Colon (tissue), 2 donors: Measurements from ENCODE around the gene SMIM45.

Source experiments
- FAIRE-seq: peaks from 2 replicates; lab custom pipeline; 2012; peaks lifted over from hg19 to GRCh38; lab: Jason Lieb, UNC
- donor health status: control.
- donor health status: control.

Gene SMIM45

DNA sequence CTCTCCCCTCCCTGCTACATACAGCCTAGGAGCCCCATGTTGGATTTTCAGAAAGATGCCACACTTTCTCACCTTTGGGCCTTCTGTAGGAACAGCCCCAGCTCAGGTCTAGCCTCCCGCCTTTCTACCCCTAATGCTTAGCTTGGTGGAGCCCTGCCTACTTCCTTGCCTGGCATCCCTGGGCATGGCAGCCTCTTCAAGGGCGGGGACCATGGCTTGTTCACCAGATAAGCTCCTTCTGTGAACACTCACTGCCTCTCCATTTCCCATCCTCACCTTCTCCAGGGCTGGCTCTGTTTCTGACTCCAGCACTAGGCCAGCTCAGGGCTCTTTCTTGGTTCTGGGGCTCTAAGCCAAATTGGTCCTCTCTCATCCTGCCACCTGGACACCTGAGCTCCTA, 18.7 kb downstream of the SMIM45 start:
- no peak for FAIRE-seq

DNA sequence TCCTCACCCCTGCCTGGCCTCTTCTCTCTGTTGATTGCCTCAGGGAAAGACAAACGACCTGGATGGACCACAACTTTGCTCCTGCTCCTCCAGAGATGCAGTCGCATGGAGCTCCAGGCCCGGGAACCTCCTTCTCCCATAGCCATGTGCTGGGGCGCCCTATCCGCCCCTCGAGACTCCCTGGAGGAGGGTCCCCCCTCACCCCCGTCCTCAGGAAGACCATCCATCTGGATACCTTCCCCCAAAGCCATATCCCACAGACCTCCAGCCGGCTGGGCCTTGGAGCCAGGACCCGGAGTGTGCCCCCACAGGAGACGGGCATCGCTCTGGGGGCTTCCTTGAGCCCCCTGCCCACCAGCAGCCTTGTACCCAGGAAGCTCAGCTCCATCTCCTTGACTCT, 19.5 kb downstream of the SMIM45 start:
- no peak for FAIRE-seq

DNA sequence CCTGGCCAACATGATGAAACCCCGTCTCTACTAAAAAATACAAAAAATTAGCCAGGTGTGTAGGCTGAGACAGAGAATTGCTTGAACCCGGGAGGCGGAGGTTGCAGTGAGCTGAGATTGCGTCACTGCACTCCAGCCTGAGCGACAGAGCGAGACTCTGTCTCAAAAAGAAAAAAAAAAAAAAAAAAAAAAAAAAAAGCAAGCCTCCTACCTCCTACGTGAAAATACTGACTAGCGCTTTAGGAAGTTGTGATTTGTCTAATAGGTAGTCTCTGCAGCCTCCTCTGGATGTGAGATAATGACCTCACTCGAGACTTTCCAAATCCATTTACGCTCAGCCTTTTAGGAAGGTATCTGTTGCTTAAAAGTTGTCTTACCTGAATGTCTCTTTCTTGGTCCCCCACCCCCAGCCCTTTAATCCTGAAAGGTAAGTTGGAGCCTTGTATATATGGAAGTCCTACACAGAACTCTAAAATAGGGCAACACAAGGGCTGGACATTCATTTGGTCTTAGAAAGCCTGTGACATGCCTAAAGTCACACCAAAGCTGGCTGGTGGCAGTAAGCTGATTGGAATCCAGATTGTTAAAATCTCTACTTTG, 22.8 kb downstream of the SMIM45 start:
- no peak for FAIRE-seq

DNA sequence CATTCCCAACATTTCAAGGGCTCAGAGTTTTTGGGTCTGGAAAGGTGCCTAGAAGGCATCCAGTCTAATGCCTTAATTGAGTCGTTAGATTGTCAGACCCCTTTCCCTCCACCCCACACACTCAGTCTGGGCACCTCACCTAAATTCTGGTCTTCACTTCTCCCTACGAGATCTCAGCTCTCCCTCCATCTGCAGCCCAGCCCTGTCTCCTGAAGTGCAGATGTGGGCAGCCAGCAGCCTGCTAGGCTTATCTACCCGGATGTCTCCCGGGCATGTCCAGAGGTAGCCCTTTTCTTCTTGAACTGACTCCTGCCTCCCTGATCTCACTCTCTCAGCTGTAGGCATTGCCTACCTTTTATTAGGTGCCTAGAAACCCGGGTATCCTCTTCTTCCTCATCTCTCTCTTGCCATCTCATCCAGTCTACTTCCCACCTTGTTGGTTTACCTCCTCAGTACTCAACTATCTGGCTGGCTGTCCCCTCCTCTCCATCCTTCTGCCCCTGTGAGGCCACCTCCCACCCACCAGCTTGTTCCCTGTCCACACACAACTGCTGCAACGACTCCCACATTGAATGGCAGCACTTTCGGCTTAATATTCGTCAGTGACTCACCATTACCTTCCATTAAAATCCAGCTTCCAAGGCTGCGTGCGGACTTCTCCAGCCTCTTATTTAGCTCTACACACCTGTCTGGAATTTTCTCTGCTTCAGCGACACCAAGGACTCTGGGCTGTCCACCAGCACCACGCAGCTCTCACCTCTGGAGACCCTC, 23.5 kb downstream of the SMIM45 start:
- FAIRE-seq, result no peak

DNA sequence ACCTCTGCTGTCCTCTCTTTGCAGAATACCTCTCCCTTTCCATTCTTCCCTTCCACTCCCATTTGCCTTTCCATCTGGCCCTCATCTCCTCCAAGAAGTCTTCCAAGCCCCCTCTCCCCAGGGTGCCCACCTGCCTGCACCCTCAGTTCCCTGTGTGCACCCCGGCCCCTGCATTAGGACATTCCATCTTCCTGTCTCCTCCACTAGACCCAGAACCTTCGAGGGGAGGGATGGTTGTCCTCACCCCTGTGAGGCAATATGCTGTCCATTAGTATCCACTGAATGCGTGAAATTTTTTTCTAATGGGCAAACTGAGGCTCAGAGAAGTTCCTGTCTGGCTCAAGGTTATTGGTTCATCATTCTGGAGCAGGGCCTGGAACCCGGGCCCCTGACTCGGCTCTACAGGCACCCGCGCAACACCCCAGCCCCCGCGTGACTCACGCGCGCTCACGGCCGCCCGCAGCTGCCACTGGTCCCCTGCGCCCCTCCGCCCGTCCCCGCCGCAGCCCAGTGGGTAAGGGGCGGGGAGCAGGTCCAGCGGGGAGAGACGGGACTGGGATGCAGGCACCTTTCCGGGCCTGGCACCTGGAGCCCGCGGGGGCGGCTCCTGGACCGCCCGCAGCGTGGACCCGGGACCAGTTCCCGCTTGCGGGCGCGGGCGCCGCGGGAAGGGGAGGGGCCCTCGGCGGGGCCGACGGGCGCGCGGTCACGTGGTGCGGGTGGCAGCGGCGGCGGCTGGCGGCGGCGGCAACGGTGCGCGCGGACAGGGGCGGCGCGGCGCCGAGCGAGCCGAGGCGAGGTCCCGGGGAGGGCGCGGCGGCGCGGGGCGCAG, 24.3 kb downstream of the SMIM45 start:
- no peak for FAIRE-seq

DNA sequence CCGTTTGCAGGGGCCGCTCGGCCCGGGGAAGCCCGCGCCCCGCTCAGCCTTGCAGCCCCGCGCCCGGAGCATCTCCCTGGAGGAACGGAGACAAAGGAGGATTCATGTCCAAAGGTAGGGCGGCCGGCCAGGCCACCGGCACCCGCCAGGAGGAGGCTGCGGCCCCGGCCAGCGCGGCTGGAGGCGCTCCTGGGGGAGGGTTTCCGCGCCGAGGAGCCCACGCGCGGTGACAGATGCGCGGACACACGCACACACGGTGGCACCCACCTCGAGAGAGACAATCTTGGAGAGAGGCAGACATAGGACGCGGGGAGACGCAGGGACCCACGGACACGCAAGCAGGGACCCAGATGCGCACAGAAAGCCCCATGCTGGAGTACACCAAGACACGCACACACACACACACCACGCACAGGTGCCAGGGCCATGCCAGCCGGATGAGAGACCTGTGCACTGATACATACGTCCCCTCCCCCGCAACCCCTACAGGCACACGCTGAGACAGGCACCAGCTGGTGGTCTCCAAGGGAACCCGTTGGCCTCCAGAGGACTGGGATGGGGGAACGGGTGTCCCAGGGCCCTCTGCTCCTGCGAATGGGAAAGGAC, 25.1 kb downstream of the SMIM45 start:
- no peak for FAIRE-seq

DNA sequence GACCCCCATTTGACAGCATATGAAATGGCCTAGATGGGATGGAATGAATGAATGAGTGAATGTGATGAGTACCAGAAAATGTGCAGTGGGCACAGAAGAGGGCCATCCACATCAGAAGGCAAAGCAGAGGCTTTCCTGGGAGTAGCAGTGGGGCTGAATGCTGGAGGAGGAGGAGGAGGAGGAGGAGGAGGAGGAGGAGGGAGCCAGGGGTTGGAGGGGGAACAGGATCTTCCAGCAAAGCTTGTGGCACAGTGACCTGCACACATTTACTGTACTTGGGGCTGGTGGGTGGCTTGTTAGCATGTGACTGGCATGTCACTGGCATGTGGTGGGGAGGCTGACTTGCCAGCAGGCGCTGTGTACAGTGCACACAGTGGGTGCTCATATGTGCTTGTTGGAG, 26.8 kb downstream of the SMIM45 start:
- no peak for FAIRE-seq

DNA sequence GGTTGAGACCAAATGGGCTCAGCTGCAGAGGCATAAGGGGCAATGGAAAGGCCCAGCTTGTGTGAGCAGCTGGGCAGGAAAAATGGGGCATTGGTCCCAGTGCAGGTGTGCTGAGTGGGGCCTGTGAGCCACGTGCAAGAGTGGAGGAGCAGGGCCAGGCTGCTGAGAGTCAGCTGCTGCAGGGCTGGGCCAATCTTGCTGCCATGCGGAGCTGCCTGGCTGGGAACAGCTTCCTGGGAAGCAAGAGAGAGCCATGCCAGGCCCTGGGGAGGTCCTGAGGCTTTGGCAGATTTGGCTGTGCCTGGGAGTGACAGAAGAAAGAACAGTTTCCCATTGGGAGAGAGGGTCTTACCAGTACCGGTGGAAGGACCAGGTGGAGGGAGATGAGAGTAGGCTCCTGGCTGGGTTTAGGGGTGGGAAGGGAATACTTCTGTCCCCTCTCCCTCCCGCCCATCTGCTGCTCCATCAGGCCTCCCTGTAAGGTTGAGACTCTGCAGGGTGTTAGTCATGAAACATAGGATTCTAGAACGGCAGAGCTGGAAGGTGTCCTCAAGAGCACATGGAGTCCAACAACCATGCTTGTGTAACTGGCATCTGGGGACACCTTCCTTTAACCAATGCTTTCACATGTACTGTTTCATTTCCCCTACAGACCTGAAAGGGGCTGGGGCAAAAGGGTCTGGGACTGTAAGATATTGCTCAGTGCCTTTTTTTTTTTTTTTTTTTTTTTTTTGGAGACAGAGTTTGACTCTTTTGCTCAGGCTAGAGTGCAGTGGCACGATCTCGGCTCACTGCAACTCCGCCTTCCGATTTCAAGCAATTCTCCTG, 27.7 kb downstream of the SMIM45 start:
- no peak for FAIRE-seq

DNA sequence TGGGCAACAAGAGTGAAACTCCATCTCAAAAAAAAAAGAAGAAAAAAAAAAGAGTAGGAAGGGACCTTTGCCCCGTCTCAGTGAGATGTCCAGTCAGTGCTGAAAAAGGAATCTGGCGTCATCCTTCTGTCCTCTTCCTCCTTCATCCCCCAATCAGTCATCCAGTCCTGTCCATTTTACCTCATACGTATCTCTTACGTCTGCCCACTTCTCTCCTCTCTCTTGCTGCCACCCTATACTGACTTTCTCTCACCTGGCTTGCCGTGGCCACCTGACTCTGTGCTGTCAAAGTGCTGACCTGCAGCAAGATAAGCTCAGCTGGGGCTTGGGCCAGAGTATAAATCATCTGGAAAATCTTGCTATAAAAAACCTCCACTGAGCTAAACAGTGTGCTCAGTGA, 30.9 kb downstream of the SMIM45 start:
- FAIRE-seq, result no peak

DNA sequence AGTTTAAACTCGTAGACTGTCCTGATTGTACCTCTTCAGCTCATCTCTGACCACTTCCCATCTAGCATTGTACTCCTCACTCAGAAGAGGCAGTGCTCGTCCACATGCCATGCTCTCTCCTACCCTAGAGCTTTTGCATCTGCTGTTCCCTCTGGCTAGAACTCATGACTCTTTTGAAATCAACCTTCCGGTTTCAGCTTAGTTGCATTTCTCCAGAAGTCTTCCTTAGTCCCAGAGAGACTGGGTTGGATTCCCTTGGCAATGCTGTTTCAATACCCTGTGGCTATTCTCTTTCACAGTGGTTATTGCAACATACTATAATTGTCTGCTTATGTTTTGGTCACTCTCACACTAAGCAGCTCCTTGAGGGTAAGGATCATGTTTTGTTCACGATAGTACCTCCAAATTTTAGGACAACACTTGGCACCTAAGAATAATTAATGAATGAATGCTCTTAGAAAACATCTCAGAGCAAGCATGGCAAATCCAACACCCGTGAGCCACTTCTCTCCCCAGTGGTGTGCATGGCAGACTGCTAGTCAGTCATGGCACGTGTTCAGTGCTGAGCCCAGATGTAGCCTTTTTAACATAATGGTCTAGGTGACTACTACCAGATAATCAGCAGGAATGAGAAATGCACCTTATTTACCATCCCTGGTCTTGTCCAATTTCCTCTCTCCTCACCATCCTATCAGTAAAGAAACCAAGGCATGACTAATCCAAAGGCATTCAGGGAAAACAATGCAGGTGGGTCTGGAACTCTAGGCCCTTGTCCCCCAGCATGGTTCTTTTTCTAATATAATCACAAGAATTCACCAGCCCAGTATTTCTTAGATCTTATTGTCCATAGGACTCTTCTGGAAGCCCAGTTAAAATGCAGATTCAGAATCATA, 31.8 kb downstream of the SMIM45 start:
- no peak for FAIRE-seq

DNA sequence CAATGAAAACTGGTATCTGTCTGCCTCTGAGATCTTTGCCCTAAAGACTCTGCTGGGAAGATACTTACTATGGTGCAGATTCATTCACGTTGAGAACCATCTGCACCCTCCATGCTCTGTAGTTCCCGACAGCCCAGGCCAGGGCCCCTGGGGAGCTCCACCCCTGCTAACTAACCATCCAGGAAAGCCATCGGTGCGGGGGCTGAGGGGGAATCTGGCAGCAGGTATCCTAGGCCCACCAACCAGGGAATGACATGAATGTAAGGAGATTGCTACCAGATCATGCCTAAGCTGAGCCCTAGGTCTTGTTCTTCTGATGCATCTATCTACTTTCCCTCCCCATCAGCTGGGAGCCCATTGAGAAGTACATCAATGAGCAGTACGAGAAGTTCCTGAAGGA, 35.3 kb downstream of the SMIM45 start:
- FAIRE-seq, result no peak

DNA sequence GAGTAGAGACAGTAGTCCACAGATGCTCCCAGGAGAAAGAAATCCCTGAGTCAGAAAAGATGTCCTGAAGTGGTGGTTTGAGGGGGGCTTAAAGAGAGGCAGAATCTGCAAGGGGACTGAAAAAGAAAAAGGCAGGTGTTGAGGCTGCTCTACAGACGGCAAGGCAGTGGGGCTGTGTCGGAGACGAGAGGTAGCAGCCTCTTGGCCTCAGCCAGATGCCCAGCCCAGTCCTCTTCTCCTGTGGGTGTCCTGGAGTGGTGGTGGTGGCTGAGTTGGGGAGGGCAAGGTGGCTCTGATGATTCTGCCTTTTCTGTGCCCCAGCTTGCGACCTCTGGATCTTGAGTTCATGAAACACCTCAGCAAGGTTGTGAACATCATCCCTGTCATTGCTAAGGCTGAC, 37.3 kb downstream of the SMIM45 start:
- no peak for FAIRE-seq

DNA sequence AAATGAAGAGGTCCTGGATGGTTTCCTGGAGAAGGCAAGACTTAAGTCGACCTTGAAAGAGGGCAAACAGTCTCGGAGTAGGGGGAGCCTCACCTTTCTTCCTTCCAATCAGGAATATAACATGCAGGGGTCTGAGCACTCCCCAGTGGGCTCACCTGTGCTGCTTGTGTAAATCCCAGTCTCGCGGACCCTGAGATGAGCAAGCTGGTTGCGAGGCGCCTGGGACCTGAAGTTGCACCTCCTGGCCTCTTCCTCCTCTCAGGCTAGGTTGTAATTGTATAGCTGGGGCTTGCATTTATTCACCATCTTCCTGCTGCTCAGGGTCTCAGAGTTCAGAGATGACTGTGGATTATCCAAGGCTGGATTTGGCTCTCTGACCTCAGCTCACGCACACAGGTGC, 39.2 kb downstream of the SMIM45 start:
- FAIRE-seq, result no peak

DNA sequence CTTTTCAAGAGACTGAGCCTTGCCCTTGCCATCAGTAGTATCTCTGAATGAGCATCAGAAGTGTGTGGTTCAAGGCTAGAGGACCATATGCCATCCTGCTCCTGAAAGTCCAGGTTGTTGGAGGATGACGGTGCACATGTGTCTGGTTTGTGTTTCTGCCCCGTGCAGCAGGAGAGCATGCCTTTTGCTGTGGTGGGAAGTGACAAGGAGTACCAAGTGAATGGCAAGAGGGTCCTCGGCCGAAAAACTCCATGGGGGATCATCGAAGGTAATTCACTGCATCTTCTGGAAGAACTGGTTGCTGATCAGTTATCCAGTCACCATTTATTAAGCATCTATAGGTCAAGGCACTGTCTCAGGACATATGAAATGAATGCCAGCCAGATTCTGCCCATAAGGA, 40.5 kb downstream of the SMIM45 start:
- no peak for FAIRE-seq

DNA sequence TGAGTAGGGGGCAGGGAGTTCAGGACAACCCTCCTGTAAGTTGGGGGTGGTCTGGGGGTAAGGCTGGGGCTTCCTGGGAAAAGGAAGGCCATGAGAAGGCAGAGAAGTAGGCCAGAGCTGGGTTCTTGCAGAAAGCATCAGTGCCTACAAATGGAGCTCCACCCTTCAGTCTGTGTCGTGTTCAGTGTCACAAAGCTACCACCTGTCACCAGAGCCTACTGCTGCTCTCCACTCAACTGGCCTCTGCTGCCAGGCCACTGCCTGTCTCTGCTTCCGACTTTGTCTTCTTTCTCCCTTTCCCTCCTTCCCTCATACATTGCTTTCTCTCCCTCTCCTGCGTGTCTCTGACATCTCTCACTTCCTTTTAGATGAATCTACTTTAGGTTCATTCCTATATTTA, 43.3 kb downstream of the SMIM45 start:
- no peak for FAIRE-seq

DNA sequence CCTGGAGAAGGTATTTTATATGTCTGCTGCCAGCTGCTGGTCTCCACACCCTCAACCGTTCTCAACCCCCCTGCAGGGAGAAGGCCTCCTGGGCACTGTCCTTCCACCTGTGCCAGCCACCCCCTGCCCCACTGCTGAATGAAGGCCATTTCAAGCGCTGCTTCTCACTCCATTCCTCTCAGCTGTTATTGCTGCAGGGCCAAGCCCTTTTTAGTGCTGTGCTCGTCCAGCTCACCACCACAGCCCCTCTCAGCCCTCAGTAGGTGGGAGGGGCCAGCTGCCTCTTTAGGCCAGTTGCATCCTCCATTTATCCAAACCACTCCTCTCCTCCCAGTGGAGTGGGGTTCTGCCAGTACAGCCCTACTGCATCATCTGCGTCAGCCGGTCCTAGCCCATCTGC, 44.9 kb downstream of the SMIM45 start:
- no peak for FAIRE-seq

DNA sequence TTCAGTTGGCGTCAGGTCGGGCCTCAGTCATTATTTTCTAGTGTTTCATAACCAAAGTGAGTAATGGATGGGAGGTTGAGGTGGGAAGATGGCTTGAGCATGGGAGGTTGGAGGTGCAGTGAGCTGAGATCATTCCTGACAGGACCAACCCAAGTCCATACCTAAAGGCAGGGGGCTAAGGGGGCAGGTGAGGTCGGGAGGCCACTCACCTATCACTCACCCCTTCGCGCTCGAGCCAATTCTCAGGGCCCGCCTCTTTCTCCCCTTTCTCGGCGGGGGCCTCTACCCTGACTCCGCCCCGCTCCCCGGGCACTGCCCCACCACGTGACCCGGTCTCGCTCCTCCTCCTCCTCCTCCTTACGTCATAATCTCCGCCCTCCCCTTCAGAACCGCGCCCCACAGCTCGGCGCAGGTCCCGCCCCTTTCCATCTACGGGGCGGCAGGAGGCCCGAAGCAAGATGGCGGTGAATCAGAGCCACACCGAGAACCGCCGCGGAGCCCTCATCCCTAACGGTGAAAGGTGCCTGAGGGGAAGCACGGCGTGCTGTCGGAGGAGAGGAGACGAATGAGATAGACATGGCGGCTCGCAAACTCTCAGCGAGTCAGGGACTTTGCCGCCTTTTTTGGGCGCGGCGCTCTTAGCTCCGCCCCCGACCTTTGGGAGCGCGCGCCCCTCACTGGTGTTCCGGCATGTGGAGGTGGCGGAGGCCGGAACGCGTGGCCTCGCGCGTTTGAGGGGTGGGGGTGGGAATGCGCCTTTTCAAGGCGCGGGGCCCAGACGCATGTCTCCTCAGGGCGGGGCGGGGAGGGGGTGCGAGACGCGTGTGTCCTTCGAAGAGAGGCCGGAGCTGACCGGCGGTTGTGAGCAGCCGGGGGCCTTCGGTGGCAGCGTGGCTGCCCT, 46.7 kb downstream of the SMIM45 start, which contains the start of gene WBP2NL:
Gene WBP2NL (plus strand): TSS at position 428 of the 901 bp plus-strand sequence. CDS start 31 bp downstream, at position 459.
- no peak for FAIRE-seq

DNA sequence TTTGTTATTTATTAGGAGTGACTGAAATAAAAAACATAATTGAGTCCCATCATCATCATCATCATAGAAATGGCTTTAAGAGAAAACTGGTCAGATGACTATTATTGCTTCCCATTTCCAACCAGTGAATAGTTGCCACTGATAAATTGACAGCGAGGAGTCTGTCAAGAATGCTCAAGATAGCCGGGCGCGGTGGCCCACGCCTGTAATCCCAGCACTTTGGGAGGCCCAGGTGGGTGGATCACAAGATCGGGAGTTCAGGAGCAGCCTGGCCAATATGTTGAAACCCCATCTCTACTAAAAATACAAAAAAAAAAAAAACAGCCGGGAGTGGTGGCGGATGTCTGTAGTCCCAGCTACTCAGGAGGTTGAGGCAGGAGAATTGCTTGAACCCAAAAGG, 48.5 kb downstream of the SMIM45 start:
- no peak for FAIRE-seq

DNA sequence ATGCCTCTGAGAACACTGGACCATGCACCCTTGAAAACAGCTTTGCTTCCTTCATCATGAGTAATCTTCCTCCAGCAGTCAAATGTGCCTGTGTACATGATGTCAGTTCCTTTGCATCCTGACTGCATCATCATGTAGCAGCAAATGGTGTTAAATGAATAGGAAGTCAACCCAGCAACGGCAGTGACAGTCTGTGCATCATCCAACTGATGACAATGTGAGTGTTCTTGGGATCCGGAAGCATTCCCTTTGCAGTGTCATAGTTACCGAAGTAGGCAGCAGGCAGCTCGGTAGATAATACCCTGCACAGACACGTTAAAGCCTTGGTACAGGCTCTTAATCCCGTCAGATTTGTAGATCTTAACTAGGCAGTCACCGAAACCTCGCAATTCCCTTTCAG, 49.2 kb downstream of the SMIM45 start:
- no peak for FAIRE-seq

DNA sequence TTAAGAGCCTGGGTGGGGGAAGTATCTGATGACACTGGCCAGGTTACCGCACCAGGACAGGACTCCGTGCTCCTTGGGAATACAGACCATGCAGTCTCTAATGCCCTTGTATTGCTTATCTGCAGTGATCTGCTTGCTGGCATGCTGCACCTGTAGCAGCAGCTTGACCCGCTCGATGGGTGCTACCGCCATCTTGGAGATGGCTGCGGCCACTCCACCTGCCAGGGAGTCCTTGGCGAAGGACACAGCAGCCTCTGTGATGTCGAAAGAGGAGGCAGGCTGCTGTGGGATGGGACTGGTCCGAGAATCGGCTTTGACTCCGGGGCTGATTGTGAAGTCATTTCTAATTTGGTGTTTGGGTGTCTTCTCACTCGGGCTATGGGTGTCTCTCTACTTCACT, 49.8 kb downstream of the SMIM45 start:
- FAIRE-seq, result no peak
